Activated CD8-positive, alpha-beta memory T cell treated with anti-CD3 and anti-CD28 coated beads for 24 hours (primary cell): ENCODE results near the gene NOC4L.
"Not testable (repeated sequence)": the region's sequence is repeated elsewhere in the genome, so short reads cannot be mapped to it uniquely, and the experiment has no call there.

ENCODE experiments used
- DNase-seq: peaks from one replicate; pipeline ENCODE4 v3.0.0-alpha.2; 2020

Gene NOC4L

DNA sequence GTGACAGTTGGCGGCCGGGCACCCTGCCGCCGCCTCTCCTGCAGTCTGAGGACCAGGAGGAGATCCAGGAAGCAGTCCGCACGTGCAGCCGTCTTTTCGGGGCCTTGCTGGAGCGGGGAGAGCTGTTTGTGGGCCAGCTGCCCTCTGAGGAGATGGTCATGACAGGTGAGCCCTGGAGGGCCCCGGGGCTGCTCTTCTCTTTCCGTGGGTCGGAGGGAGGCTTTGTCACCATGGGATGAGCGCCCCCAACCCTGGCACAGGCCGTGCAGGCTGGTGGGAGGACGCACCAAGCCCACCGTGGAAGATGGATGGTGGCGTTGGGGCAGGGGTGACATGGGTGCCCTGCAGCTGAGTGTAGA is 532 bp downstream of the NOC4L start:
- no peak for DNase-seq

DNA sequence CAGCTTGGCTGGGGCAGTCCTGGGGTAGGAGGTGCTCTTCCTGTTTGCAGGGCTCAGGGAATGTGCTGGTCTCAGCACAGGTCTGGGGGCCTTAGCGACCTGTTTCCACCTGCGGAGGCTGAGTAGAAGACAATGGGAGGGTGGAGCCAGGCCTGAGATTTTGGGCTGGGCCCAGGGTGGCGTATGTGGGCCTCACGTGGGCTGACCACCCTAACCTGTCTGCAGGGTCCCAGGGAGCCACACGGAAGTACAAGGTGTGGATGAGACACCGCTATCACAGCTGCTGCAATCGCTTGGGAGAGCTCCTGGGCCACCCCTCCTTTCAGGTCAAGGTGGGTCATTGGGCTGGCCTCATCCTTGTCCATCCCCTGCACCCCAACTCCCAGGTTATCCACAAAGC is 1.1 kb downstream of the NOC4L start:
- DNase-seq = no peak

DNA sequence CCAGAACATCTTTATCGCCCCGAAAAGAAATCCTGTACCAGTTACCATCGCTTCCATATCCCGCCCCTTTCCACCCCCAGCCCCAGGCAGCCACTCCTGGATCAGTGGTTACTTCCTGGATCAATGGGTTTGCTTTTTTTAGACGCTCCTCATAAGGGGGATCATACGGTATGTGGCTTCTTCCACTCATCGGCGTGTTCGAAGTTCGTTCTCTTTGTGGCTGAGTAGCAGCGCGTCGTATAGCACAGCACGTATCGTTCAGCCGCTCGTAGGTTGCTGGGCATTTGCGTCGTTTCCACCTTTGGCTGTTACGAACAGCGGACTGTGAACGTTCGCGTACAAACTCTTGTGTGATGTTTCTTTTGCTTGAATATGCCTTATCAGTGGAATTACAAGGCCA is 1.8 kb downstream of the NOC4L start:
- DNase-seq = no peak

DNA sequence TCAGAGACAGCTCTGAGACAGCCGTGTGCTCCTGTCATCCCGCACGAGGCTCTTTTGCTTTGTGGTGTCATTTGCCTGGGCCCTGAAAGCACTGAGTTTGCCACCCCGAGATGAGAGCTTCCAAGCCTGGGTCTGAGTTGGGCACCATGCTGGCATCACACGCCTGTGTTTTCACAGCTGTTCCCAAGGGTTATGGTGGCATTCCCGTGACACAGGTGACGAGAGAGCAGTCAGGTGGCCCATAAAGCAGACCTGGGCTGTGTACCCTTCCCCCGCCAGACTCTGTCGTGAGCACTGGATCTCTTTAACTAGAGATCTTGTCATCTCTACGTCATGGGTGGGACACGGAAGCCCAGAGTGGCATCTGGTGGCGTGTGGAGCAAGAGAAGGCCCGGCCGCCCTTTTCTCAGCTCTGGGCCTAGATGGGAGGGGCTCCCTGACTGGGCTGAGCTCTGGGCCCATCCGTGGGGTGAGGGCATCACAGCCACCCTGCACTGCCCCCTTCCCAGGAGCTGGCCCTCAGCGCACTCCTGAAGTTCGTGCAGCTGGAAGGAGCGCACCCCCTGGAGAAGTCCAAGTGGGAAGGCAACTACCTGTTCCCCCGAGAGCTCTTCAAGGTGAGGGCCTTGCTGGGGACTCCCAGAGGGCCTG is 2.6 kb downstream of the NOC4L start:
- DNase-seq = no peak

DNA sequence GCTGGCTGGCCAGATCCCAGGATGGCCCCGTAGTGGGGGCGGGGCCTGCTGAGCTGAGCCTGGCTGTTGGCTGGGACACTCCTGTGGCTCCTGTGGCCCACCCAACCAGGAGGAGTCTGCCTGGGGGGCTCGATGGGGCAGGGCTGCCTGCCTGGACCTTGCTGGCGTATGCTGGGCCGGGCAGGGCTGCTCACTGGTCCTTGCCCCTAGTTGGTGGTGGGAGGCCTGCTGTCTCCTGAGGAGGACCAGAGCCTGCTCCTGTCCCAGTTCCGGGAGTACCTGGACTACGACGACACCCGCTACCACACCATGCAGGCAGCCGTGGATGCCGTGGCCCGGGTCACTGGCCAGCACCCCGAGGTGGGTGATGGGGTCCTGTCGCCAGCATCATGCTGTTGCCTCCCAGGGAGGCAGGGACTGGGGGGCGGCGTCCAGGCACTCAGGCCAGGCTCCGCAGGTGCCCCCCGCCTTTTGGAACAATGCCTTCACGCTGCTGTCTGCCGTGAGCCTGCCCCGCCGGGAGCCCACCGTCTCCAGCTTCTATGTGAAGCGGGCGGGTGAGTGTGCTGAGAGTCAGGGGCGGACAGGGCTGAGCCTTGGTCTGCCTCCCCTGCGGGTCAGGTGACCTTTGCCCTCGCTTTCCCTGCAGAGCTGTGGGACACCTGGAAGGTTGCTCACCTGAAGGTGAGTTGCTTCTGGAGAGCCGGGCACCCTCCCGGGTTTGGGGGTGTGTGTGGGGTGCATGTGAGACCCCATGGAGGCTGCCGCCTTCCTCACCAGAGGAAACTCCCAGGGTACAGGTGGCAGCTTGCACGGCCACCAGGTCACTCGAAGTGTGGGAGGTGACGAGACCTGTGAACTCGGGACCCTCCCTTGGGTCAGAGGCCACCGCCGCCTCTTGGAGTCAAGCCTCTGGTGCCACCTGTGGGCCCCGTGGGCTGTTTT is 3.4 kb downstream of the NOC4L start:
- no peak for DNase-seq

DNA sequence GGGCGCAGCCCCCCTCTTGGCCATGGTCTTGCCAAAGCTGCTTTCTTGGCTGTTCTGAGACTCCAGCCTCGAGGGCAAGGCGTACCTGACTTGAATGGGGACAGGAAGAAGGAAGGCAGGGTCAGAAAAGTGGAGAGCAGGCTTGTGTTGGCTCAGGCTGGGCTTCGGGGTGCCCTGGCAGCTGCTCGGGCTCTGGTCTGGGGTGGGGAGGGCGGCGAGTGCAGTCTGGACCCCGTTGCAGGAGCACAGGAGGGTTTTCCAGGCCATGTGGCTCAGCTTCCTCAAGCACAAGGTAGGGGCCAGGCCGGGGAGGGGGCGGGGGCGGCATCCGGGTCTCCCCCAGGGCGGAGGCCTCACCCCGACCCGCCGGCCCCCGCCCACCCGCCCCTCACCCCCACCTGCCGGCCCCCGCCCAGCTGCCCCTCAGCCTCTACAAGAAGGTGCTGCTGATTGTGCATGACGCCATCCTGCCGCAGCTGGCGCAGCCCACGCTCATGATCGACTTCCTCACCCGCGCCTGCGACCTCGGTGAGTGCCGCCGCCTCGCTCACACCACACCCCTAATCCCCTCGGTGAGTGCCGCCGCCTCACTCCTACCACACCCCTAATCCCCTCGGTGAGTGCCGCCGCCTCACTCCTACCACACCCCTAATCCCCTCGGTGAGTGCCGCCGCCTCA is 4.2 kb downstream of the NOC4L start:
- DNase-seq = no peak

DNA sequence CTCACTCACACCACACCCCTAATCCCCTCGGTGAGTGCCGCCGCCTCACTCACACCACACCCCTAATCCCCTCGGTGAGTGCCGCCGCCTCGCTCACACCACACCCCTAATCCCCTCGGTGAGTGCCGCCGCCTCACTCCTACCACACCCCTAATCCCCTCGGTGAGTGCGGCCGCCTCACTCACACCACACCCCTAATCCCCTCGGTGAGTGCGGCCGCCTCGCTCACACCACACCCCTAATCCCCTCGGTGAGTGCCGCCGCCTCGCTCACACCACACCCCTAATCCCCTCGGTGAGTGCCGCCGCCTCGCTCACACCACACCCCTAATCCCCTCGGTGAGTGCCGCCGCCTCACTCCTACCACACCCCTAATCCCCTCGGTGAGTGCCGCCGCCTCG is 5.3 kb downstream of the NOC4L start:
- DNase-seq = not testable (repeated sequence)

DNA sequence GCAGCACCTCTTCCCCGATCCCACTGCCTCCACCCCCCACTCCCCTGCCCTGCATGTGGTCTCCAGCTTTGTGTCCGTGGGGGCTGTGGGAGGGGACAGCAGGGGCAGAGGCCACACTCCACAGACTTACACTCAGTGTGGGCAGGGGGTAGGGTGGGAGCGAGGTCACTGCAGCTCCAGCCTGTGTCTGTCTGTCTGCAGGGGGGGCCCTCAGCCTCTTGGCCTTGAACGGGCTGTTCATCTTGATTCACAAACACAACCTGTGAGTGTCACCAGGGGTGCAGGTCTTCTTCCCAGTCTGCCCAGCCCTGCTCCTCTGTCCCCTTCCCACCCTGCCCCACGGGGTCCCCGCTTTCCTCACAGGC is 6.5 kb downstream of the NOC4L start:
- DNase-seq = no peak

DNA sequence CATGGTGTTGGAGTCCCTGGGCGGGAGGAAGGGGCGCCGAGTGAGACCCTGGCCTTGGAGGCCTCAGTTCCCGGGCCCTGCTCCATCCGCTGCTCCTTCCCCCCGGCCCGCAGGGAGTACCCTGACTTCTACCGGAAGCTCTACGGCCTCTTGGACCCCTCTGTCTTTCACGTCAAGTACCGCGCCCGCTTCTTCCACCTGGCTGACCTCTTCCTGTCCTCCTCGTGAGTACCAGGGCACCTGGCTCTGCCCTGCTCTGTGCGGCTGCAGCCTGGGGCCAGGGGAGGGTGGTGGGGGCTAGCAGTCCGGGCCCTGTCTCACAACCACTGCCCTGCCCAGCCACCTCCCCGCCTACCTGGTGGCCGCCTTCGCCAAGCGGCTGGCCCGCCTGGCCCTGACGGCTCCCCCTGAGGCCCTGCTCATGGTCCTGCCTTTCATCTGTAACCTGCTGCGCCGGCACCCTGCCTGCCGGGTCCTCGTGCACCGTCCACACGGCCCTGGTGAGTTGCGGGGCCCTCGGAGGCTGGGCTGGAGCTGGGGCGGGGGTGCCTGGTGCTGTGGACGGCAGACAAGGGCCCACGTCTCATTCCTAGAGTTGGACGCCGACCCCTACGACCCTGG is 7.0 kb downstream of the NOC4L start:
- no peak for DNase-seq

DNA sequence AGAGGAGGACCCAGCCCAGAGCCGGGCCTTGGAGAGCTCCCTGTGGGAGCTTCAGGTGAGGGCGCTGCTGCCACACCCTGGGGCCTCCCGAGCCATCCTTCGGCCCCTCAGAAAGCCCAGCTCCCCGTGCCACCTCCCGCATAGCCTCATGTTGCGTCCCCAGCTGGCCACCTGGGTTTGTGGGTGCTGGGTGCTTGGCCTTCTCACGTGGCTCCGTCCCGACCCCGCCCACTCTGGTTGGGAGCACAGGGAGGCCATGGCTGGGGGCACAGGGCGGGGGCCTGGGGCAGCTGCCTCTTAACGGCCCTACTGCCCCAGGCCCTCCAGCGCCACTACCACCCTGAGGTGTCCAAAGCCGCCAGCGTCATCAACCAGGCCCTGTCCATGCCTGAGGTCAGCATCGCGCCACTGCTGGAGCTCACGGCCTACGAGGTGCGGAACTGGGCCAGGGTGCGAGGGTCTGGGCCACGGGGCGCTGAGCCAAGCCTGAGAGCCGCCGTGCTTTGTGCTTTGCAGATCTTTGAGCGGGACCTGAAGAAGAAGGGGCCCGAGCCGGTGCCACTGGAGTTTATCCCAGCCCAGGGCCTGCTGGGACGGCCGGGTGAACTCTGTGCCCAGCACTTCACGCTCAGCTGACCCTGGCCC is 7.6 kb downstream of the NOC4L start:
- no peak for DNase-seq

DNA sequence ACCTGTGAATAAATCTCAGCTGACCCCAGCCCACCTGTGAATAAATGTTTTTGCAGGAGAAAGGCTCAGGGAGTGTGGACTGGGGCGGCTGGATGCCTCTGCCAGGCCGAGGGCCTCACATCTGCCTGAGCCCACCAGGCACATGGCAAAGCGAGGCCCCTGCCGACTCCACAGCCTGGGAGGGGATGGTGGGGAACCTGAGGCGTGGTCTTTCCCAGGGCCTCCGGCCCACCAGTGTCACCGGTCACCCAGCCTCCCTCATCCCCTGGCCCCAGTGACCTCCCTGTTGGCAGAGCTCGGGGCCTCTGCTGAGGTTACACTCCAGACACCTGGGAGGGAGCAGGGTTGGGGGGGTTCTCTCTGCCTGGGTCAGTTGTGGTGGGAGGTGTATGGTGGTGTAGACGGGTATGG is 8.2 kb downstream of the NOC4L start:
- no peak for DNase-seq

DNA sequence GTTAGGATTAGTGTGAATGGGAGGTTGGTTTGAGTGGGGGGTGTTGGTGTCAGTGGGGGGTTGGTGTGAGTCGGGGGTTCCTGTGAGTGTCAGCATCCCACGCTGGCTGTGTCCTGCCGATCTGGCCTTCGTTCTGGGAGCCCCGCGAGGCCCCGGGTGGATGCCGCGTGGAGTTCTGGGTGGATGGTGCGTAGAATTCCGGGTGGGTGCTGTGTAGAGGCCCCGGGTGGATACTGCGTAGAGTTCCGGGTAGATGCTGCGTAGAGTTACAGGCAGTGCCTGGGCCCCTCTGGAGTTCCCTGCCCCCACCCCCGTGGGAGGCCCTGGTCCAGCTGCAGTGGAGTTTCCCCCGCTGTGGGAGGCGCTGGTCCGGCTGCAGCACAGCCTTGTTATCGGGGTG is 8.7 kb downstream of the NOC4L start:
- DNase-seq = no peak

DNA sequence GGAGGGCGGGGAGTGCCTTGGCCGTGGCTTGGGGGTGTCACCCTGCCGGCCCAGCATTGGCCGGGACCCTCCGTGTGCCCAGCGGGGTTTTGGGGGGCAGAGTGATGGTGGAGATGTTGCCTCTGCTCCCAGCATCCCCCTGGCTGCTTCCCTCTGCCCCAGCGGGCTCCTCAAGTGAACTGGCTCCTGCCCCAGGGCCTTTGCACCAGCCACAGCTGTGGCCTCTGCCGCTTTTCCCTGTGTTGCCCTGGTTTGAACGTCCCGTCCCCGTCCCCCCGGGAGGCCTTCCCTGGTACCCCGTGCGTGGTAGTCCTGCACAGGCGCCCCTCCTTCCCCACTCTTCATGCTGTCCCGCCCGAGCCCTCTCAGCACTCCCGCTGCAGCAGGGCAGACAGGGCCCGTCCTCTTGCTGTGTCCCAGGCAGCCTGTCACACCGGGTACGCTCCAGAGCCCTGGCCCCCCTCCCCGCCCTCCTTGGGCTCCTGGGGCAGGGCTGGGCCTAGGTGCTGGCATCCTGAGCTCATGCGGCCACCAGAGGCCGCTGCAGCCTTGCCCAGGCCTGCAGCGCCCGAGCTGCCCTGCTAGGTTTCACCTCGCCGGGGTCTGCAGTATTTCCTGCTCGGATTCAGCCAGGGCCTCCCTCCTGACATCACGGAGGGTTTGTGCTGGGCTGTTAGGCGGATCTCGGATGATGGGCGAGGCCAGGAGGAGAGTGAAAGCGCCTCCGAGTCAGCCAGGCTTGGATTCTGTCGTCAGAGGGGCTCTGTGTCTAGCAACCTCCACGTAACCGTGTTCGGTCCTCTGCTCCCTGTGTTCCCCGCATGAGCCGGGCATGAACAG is 9.5 kb downstream of the NOC4L start:
- peak; percentile 86 for DNase-seq

DNA sequence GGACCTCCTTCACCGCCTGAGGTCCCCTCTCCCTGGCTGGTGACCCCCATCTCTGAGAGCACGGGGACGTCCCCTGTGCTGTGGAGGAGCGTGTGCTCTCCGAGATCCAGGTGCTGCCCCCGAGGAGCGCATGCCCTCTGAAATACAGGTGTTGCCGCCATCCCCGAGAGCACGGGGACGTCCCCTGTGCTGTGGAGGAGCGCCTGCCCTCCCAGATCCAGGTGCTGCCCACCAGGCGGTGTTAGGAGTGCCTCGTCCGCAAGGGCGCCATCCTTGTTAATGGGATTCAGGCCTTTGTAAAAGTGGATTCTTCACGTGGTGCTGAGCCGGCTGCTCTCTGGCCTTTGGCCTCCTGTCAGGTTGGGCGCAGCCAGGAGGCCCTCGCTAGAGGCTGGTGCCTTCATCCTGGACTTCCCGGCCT is 10.1 kb downstream of the NOC4L start:
- no peak for DNase-seq

DNA sequence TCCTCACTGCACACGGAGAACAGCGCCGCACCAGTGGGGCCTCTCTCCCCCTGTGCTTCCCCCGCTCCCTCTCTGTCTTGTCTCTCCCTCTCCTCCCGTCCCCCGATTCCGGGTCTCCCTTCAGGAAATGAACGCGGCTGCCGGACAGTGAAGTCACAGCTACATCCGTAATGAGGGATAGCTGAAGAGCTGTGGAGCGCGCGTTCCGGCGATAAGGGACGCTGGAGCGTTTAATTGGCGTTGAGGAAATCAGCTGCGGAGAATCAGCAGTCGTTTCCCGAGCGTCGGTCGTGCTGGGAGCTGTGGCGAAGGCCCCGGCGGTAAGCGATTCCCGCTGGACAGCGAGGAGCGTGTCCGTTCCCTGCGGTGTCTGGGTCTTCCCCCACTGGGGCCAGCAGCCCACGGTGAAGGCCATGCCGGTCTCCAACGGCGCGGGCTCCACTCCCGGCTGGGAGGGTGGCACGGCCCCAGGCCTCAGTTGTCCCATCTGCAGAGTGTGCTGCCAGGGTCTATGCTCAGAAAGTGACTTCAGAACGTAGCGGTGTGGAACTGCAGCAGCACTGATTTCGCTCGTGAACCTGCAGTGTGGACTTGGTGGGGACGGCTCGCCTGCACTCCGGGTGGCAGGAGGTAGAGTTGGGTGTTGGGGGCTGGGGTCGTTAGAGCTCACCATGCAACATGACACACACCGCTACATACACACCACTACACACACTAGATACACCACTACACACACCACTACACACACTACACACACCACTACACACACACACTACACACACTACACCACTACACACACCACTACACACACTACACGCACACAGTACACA is 10.9 kb downstream of the NOC4L start:
- no peak for DNase-seq

DNA sequence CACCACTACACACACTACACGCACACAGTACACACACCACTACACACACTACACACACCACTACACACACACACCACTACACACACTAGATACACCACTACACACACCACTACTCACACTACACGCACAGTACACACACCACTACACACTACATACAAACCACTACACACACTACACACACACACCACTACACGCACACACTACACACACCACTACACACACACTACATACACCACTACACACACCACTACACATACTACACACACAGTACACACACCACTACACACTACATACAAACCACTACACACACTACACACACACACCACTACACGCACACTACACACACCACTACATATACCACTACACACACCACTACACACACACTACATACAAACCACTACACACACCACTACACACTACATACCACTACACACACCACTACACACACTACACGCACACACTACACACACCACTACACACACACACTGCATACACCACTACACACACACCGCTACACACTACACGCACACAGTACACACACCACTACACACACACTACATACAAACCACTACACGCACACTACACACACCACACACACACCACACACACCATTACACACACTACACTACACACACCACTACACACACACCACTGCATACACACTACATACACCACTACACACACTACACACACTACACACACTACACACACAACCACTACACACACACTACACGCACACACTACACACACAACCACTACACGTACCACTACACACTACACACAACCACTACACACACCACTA is 11.7 kb downstream of the NOC4L start:
- no peak for DNase-seq

DNA sequence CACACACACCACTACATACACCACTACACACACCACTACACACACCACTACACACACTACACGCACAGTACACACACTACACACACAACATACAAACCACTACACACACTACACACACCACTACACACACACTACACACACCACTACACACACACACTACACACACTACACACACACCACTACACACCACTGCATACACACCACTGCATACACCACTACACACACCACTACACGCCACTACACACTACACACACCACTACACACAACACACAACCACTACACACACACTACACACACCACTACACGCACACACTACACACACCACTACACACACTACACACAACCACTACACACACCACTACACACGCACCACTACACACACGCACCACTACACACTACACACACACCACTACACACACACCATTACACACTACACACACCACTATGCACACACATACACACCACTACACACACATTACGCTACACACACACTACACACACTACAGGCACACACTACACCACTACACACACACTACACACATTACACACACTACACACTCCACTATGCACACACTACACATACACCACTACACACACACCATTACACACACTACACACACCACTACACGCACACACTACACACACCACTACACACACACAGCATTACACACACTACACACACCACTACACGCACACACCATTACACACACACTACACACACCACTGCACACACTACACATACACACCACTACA is 12.5 kb downstream of the NOC4L start:
- DNase-seq = no peak

DNA sequence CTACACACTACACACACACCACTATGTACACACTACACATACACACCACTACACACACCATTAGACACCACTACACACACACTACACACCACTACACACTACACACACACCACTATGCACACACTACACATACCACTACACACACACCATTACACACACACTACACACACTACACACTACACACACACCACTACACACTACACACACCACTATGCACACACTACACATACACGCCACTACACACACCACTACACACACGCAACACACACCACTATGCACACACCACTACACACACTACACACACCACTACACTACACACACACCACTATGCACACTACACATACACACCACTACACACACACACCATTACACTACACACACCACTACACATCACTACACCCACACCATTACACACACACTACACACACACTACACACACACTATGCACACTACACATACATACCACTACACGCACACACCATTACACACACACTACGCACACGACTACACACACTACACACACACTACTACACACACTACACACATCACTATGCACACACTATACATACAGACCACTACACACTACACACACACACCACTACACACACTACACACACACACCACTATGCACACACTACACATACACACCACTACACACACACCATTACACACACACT is 13.6 kb downstream of the NOC4L start:
- DNase-seq = no peak
